ENCODE results near the gene GNAT1. TPM values are rescaled to one million over a fixed set of nuclear protein-coding genes. Genes with fewer than 3 reads are reported as not detected.

The GNAT1 gene
- total RNA-seq, 1 donor from 2014 or later = not detected

GRCh38 chr3:50202353-50203112 is 11.1 kb downstream of the GNAT1 start:
- Mint-ChIP-seq H3K4me1 (peaks cover 9% of the 10 kb centered on the region), H3K4me3 (peak overlapping the region; percentile 14), H3K27ac (ENCODE audit: unreplicated experiment) (peak overlapping the region; percentile 40), H3K36me3 (ENCODE audit: low read depth) (no peaks in the 10 kb centered on the region), H3K27me3 (ENCODE audit: low read depth) (peaks cover 45% of the 10 kb centered on the region), H3K9me3 (no peaks in the 10 kb centered on the region)
- TF ChIP-seq CTCF (conservative IDR thresholded peaks at IDR 0.05) = no peak
- DNase-seq (ENCODE audit: low read depth, low spot score) = no peak

- Mint-ChIP-seq H3K36me3 (ENCODE audit: low read depth) (no peaks in the 10 kb centered on the region), H3K9me3 (no peaks in the 10 kb centered on the region), H3K4me1 (peaks cover 9% of the 10 kb centered on the region), H3K27ac (ENCODE audit: unreplicated experiment) (no peak overlapping the region), H3K27me3 (ENCODE audit: low read depth) (peaks cover 47% of the 10 kb centered on the region), H3K4me3 (peak overlapping the region; percentile 56)
- no peak for DNase-seq (ENCODE audit: low read depth, low spot score)
- TF ChIP-seq CTCF (conservative IDR thresholded peaks at IDR 0.05) = no peak
Measured at GRCh38 chr3:50203113-50203808, 11.9 kb downstream of the GNAT1 start.

- no peak for TF ChIP-seq CTCF (conservative IDR thresholded peaks at IDR 0.05)
- Mint-ChIP-seq H3K27me3 (ENCODE audit: low read depth) (peaks cover 52% of the 10 kb centered on the region), H3K4me1 (peaks cover 14% of the 10 kb centered on the region), H3K4me3 (peak overlapping the region; percentile 56), H3K27ac (ENCODE audit: unreplicated experiment) (no peak overlapping the region), H3K36me3 (ENCODE audit: low read depth) (no peaks in the 10 kb centered on the region), H3K9me3 (no peaks in the 10 kb centered on the region)
- DNase-seq (ENCODE audit: low read depth, low spot score) = no peak
Measured at GRCh38 chr3:50203809-50204803, 12.7 kb downstream of the GNAT1 start.

GRCh38 chr3:50204804-50205412 is 13.5 kb downstream of the GNAT1 start, which contains the start of gene SLC38A3:
SLC38A3 (plus strand) TSS chr3:50205271; CDS start chr3:50214200, 8,929 bp downstream.
- Mint-ChIP-seq H3K4me3 (peak within 1 kb of the TSS; percentile 41), H3K9me3 (no peaks in the 10 kb centered on the region), H3K36me3 (ENCODE audit: low read depth) (no peaks in the 10 kb centered on the region), H3K27ac (ENCODE audit: unreplicated experiment) (no peak within 1 kb of the TSS), H3K27me3 (ENCODE audit: low read depth) (peaks cover 49% of the 10 kb centered on the region), H3K4me1 (peaks cover 14% of the 10 kb centered on the region)
- no peak for TF ChIP-seq CTCF (conservative IDR thresholded peaks at IDR 0.05)
- peak; percentile 48 for DNase-seq (ENCODE audit: low read depth, low spot score)

Data from neural crest cell (in vitro differentiated cells).